Rectal smooth muscle tissue (tissue), 1 donor: ENCODE data around the gene MST1.
"Not testable (repeated sequence)": the region's sequence is repeated elsewhere in the genome, so short reads cannot be mapped to it uniquely, and the experiment has no call there.

Experiments
- H3K27ac ChIP-seq: one replicate; pipeline ENCODE4 v1.7.0; 2013; ENCODE audit warnings: low read depth, low read length, inconsistent platforms
- H3K27me3 ChIP-seq: one replicate; pipeline ENCODE4 v1.7.0; 2013; ENCODE audit warnings: low read length; ENCODE audit not compliant: control insufficient read depth, insufficient read depth
- H3K36me3 ChIP-seq: one replicate; pipeline ENCODE4 v1.7.0; 2013; ENCODE audit warnings: low read length; ENCODE audit not compliant: control insufficient read depth, insufficient read depth
- H3K4me1 ChIP-seq: one replicate; pipeline ENCODE4 v1.7.0; 2013; ENCODE audit warnings: low read length; ENCODE audit not compliant: control insufficient read depth, insufficient read depth
- H3K4me3 ChIP-seq: one replicate; pipeline ENCODE4 v1.7.0; 2013; ENCODE audit warnings: low read length
- H3K9ac ChIP-seq: one replicate; pipeline ENCODE4 v1.7.0; 2013; ENCODE audit warnings: low read length

MST1 gene

DNA sequence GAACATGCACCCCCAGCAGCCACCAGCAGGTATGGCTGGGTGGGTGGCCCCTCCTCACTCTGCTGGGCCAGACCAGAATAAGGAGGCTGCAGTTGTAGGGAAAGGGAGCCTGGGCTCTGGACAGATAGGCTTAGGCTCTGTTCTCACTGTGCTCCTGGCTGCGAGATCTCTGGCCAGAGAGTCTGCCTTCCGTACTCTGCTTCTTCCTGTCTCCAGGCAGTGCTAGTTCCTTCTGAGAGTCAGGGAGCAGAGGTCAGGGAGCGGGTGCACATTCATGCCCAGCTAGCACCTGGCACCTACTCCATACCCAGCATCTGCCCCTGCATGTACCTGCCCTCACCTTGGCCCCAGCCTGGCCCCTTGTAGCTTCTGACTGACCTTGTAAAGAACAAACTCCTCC, 2.2 kb upstream of the MST1 start:
- not testable (repeated sequence) for H3K36me3 ChIP-seq, H3K27ac ChIP-seq, H3K4me1 ChIP-seq, H3K27me3 ChIP-seq, H3K9ac ChIP-seq, H3K4me3 ChIP-seq

GRCh38 chr3:49690856-49691255, 1.6 kb upstream of the MST1 start:
- not testable (repeated sequence) for H3K4me3 ChIP-seq, H3K36me3 ChIP-seq, H3K27me3 ChIP-seq, H3K9ac ChIP-seq, H3K27ac ChIP-seq, H3K4me1 ChIP-seq

- H3K36me3 ChIP-seq, H3K27ac ChIP-seq, H3K4me1 ChIP-seq, H3K27me3 ChIP-seq: not testable (repeated sequence)
- Histone ChIP-seq H3K9ac (peak overlapping the region; percentile 83), H3K4me3 (peak overlapping the region; percentile 97)
Observed at GRCh38 chr3:49689908-49690624, 792 bp upstream of the MST1 start.

DNA sequence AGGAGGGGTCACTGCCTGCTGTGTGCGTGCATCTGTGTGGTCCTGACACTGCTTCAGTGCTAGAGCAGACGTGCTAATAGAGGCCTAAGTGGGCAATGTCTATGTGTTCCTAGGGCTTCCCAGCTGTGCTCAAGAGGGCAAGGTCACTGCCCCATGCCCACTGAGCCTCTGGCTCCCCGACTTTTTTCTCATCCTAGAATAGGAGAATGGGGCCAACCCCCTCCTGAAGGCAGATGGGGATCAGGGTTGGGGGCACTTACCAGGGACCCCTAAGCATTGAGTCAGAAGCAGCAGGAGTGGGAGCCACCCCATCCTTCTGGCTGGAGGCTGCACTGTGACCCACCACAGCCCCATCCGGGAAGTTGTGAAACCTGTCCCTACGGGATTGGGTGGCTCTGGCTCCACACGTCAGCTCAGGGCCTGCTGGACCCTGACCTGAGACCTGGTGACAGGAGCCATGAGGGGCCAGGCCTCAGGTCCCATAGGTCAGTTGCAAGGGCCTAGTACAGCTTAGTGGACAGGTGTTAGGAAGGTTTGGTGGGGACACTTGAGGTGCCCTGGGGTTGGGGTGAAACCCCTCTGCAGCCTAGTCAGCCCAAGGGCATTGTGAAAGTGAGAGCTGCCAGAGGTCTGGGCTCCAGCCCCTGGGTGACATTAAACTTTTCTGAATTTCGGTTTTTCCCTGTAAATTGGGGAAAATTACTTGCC, 782 bp downstream of the MST1 start:
- not testable (repeated sequence) for H3K27me3 ChIP-seq, H3K9ac ChIP-seq, H3K4me1 ChIP-seq, H3K36me3 ChIP-seq
- peak overlapping the region; percentile 77 for H3K27ac ChIP-seq
- H3K4me3 ChIP-seq, result peak overlapping the region; percentile 97

DNA sequence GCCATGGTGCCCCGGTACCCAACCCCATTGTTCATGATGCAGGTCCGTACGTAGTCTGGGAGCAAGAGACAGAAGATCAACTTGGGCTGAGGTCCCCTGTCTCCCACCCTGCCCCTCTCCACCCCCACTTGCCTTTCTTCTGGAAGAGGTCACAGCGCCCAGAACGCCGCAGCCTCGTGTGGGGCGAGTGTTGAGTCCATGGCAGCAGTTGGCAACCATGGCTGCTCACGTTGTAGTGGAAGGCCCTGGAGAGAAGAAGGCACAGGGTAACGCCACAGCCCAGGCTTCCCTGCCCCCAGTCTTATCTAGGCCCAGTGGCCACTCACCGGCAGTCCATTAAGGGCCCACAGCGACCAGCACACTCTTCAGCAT, 1.9 kb downstream of the MST1 start:
- H3K36me3 ChIP-seq, result peaks cover 15% of the 10 kb centered on the region
- H3K27me3 ChIP-seq, H3K4me3 ChIP-seq, H3K4me1 ChIP-seq, H3K9ac ChIP-seq, H3K27ac ChIP-seq: not testable (repeated sequence)

DNA sequence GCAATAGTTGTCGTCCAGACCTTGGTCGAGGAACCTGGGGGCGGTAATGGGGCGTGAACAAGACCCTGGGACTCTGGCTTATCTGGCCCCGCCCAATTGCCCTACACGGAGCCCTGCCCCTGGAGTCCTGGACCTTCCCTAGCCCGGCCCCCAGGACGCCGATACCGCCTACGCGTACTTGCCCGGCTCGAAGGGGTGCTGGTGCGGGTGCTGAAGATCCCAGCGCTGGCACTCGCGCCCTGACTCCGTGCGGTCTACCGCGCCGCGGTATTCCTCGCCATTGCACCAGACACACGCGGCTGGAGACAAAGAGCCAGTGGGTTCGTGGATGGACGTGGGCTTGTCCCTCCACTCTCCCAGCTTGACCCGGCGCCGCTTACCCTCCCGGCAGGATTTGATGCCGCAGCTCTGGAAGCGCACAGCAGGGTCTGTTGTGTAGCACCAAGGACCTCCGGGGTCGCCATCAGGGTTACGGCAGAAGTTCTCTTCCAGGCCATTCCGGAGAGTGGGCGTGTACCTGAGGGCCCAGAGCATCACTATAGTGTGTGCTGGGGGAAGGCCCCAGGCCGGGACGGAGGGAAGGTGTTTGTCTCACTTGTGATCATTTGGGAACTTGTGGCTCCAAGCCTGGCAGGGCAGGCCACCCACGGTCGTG, 2.4 kb downstream of the MST1 start:
- not testable (repeated sequence) for H3K9ac ChIP-seq, H3K4me1 ChIP-seq, H3K27ac ChIP-seq, H3K27me3 ChIP-seq
- peak overlapping the region; percentile 41 for H3K4me3 ChIP-seq
- H3K36me3 ChIP-seq, result peaks cover 20% of the 10 kb centered on the region

GRCh38 chr3:49686346-49686745, 2.9 kb downstream of the MST1 start:
- H3K27ac ChIP-seq, result not testable (repeated sequence)

DNA sequence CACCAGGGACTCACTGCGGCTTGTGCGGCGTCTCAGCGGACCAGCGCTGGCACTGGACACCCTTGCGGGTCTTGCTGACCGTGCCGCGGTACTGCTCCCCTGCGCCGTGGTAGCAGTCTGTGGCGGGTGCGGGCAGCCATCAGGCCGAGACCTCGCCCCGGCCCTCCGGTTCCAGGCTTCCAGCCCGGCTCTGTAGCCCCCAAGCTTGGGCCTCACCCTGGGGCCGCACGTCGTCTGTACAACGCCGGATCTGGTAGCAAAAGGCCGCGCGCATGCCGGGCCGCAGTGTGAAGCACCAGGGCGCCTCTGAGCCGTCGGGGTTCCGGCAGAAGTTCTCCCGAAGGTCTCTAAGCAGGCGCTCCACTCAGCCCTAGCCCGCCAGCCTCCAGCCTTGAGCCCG, 3.4 kb downstream of the MST1 start:
- H3K27ac ChIP-seq, H3K27me3 ChIP-seq, H3K4me3 ChIP-seq, H3K9ac ChIP-seq, H3K4me1 ChIP-seq: not testable (repeated sequence)
- peaks cover 26% of the 10 kb centered on the region for H3K36me3 ChIP-seq

More at GRCh38 chr3:49686346-49686745, 2.9 kb downstream of the MST1 start:
- H3K36me3 ChIP-seq, result peaks cover 24% of the 10 kb centered on the region
- H3K27me3 ChIP-seq, H3K4me1 ChIP-seq, H3K9ac ChIP-seq: not testable (repeated sequence)
- peak overlapping the region; percentile 41 for H3K4me3 ChIP-seq

- not testable (repeated sequence) for H3K9ac ChIP-seq, H3K4me3 ChIP-seq, H3K27me3 ChIP-seq, H3K4me1 ChIP-seq, H3K27ac ChIP-seq
- peaks cover 33% of the 10 kb centered on the region for H3K36me3 ChIP-seq
Observed at GRCh38 chr3:49685103-49685502, 4.2 kb downstream of the MST1 start.

- peaks cover 39% of the 10 kb centered on the region for H3K36me3 ChIP-seq
- H3K27ac ChIP-seq, H3K4me1 ChIP-seq, H3K9ac ChIP-seq, H3K27me3 ChIP-seq, H3K4me3 ChIP-seq: not testable (repeated sequence)
Observed at GRCh38 chr3:49684453-49684852, 4.8 kb downstream of the MST1 start.

DNA sequence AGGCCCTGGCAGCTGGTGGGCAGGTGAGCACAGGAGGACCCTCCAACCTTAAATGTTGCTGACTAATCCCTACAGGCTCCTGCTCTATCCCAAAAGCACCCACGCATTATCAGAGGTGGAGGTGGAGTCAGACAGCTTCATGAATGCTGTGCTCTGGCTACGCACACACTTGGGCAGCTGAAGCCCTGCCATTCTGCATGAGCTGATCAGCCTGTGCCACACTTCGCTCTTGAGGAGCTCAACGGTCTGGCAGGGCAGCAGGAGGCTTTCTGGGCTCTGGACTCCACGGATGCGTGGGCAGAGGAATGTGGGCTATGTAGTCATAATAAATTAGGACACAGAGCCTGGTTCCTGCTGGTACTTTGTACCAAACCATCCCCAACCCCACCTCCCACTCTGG, 6.1 kb downstream of the MST1 start:
- no peak overlapping the region for H3K9ac ChIP-seq
- H3K4me3 ChIP-seq, result no peak overlapping the region
- H3K36me3 ChIP-seq, result peaks cover 46% of the 10 kb centered on the region
- H3K27me3 ChIP-seq, result peaks cover 3% of the 10 kb centered on the region
- no peaks in the 10 kb centered on the region for H3K4me1 ChIP-seq
- H3K27ac ChIP-seq, result no peak overlapping the region

- peaks cover 3% of the 10 kb centered on the region for H3K27me3 ChIP-seq
- H3K27ac ChIP-seq, result no peak overlapping the region
- peaks cover 62% of the 10 kb centered on the region for H3K36me3 ChIP-seq
- H3K9ac ChIP-seq, result no peak overlapping the region
- no peaks in the 10 kb centered on the region for H3K4me1 ChIP-seq
- H3K4me3 ChIP-seq, result no peak overlapping the region
Observed at GRCh38 chr3:49681543-49681942, 7.7 kb downstream of the MST1 start.

- H3K27me3 ChIP-seq, result peaks cover 3% of the 10 kb centered on the region
- no peak overlapping the region for H3K4me3 ChIP-seq
- H3K27ac ChIP-seq, result no peak overlapping the region
- H3K4me1 ChIP-seq, result no peaks in the 10 kb centered on the region
- H3K9ac ChIP-seq, result no peak overlapping the region
- H3K36me3 ChIP-seq, result peaks cover 63% of the 10 kb centered on the region
Observed at GRCh38 chr3:49681232-49681522, 8.1 kb downstream of the MST1 start.
